Thyroid gland (tissue), 4 donors: ENCODE data around the gene ARHGAP15.

Experiments
- POLR2A ChIP-seq, 2 donors: fragments of 450-650 bp; IDR thresholded peaks; one replicate each; pipeline ENCODE4 v1.6.1; 2017; ENCODE audit warnings: antibody characterized with exemption in 2 of 2, mild to moderate bottlenecking in 2 of 2, moderate library complexity in 1 of 2
- TF ChIP-seq, protein P1 (sequence below), 6 experiments: fragments of 200-600 bp in 3 of 6; fragments of 450-650 bp in 3 of 6; sonication (generic) in 3 of 6; IDR thresholded peaks; one replicate each; pipeline ENCODE4 v1.5.1; 2016 to 2019; ENCODE audit warnings: antibody characterized with exemption in 6 of 6, mild to moderate bottlenecking in 2 of 6, inconsistent platforms in 1 of 6, moderate library complexity in 1 of 6

DNA sequence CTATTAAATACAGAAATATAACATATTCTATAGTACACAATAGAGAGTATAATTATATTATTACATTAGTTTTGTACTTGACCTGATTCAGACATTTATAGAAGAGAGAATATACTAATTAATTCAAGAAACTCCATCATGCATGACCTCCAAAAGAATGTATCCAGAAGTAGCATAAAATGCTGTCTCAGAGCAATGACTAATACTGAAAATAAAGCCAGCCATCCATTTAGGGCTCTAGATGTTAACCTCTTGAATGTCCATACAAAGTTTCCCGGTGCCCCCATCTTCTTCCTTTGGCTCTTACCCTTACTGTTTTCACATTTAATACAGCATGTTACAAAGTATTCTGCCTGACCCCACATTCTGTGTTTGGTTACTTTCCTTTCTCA is 102.0 kb downstream of the ARHGAP15 start:
- TF ChIP-seq, protein P1, sequence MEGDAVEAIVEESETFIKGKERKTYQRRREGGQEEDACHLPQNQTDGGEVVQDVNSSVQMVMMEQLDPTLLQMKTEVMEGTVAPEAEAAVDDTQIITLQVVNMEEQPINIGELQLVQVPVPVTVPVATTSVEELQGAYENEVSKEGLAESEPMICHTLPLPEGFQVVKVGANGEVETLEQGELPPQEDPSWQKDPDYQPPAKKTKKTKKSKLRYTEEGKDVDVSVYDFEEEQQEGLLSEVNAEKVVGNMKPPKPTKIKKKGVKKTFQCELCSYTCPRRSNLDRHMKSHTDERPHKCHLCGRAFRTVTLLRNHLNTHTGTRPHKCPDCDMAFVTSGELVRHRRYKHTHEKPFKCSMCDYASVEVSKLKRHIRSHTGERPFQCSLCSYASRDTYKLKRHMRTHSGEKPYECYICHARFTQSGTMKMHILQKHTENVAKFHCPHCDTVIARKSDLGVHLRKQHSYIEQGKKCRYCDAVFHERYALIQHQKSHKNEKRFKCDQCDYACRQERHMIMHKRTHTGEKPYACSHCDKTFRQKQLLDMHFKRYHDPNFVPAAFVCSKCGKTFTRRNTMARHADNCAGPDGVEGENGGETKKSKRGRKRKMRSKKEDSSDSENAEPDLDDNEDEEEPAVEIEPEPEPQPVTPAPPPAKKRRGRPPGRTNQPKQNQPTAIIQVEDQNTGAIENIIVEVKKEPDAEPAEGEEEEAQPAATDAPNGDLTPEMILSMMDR (IDR thresholded peaks at IDR 0.05): no peak
- no peak for TF ChIP-seq POLR2A (IDR thresholded peaks at IDR 0.05)
